ENCODE results near the gene BCAS4. TPM values are rescaled to one million over a fixed set of nuclear protein-coding genes. Genes with fewer than 3 reads are reported as not detected.
A peak's percentile ranks its signal among the peaks of the same experiment; 100 is the strongest.

The BCAS4 gene
- total and polyA plus RNA-seq, 8 donors: under 0.01 to 7.2 (median 2.2) TPM; not detected in 1

DNA sequence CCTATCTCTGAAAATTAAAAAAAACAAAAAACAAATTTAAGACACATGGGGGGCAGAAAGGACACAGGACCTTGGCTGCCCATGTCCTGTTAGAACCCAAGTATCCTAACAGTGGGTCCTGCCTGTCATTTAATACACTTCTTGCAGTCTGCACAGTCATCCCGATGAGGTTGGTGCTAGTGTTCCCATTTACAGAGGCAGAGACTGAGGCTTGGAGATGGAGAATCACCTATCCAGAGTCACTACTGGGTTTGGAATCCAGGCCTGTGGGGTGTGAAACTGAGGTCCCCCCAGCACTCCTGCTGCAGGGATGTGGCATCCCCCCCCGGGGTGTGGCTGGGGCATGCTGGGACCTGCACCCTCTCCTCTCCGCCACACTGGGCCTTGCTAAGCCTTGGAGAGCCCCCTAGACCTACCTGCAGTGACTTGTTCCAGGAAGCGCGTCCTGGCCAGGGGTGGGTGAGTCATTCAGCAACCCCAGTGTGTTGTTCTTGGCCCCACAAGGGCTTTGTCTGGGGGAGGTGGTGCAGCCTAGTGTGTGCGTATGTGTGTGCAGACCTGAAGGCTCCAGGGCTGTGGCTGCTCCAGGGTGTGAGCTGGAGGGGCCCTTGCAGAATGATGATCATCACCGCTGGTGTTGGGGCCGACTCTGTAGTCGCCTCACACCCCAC lies 49.7 kb downstream of the BCAS4 start:
- peaks cover 0 to 7% (median 4%) of the 10 kb centered on the region in 4 donors for H3K36me3 ChIP-seq
- H3K27ac ChIP-seq: no peak overlapping the region
- H3K27me3 ChIP-seq: no peaks in the 10 kb centered on the region
- 69 to 88% (median 80%) methylated on average over 9 of the region's 9 CpGs for WGBS, 5 donors
- intact Hi-C loops (cut with DNase I; ENCODE audit: low total_unique reads): no loop called here
- no peak overlapping the region for H3K4me3 ChIP-seq
- no peaks in the 10 kb centered on the region for H3K9me3 ChIP-seq
- DNase-seq: peak; percentile 36 to 77
- TF ChIP-seq, protein P1, sequence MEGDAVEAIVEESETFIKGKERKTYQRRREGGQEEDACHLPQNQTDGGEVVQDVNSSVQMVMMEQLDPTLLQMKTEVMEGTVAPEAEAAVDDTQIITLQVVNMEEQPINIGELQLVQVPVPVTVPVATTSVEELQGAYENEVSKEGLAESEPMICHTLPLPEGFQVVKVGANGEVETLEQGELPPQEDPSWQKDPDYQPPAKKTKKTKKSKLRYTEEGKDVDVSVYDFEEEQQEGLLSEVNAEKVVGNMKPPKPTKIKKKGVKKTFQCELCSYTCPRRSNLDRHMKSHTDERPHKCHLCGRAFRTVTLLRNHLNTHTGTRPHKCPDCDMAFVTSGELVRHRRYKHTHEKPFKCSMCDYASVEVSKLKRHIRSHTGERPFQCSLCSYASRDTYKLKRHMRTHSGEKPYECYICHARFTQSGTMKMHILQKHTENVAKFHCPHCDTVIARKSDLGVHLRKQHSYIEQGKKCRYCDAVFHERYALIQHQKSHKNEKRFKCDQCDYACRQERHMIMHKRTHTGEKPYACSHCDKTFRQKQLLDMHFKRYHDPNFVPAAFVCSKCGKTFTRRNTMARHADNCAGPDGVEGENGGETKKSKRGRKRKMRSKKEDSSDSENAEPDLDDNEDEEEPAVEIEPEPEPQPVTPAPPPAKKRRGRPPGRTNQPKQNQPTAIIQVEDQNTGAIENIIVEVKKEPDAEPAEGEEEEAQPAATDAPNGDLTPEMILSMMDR (IDR thresholded peaks at IDR 0.05): no peak
- TF ChIP-seq POLR2AphosphoS5 (IDR thresholded peaks at IDR 0.05) (no peak), EP300 (IDR thresholded peaks at IDR 0.05) (no peak), POLR2A (IDR thresholded peaks at IDR 0.05) (no peak)
- H3K4me1 ChIP-seq: peaks cover 13 to 31% (median 19%) of the 10 kb centered on the region in 4 donors

DNA sequence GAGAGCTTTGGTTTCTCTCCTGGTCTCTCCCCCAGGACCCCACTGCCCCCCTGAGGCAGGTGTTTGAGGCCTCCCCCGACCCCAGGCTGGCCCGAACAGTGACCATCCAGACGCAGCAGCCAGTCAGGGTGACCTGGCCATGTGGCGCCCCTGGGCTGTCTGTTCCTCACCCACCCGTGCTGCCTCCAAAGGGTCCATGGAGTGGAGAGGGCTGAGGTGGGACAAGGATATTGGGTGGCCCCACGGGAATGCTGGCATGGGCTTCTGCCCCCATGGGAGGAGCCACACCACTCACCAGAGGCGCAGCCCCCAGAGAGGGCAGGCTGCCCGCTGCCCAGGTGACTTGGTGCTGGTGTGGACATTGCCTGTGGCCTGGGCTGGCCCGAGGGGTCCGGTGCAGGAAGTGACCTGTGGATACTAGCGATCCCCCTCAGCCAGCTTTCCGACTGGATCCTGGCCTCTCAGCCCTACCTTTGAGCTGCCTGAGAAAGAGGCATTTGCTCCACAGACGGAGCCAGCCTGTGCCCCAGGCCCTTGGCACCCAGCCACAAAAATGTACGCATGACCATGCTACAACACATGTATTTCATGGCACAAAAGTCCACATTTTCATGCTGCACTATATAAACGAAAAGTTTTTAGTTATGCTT lies 50.8 kb downstream of the BCAS4 start:
- TF ChIP-seq POLR2AphosphoS5 (IDR thresholded peaks at IDR 0.05) (no peak), POLR2A (IDR thresholded peaks at IDR 0.05) (no peak), EP300 (IDR thresholded peaks at IDR 0.05) (no peak)
- TF ChIP-seq, protein P1 (IDR thresholded peaks at IDR 0.05): no peak
- WGBS, 5 donors: 87 to 94% (median 92%) methylated on average over 6 to 15 of the region's 15 CpGs
- Histone ChIP-seq H3K4me1 (peaks cover 13 to 31% (median 20%) of the 10 kb centered on the region in 4 donors), H3K4me3 (no peak overlapping the region), H3K27ac (no peak overlapping the region), H3K27me3 (no peaks in the 10 kb centered on the region), H3K9me3 (no peaks in the 10 kb centered on the region), H3K36me3 (peaks cover 0 to 7% (median 4%) of the 10 kb centered on the region in 4 donors)
- intact Hi-C loops (cut with DNase I; ENCODE audit: low total_unique reads): no loop called here
- DNase-seq: no peak

DNA sequence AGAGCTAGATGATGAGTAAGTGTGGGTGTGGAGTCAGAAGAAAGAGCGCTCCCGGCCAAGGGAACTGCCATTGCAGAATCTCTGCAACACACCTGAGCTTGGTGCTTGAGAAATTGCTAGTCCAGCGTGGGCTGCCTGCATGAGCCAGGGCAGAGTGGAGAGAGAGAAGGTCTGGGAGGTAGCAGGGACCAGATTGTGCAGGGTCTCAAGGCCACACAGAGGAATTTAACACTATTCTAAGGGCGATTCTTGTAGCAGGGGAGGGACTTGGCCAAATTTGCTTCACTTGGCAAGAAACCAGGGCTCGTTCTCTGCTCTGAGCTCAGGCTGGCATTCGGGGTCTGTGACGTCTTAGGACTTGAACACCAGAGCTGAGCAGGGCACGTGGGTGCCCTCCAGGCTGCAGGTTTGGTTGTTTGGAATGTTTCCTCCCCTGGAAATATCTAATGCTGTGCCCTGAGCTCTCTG lies 53.5 kb downstream of the BCAS4 start:
- intact Hi-C loops (cut with DNase I; ENCODE audit: low total_unique reads): no loop called here
- H3K4me1 ChIP-seq: peaks cover 13 to 32% (median 20%) of the 10 kb centered on the region in 4 donors
- H3K4me3 ChIP-seq: no peak overlapping the region
- 29 to 46% (median 37%) methylated on average over 8 of the region's 8 CpGs for WGBS, 5 donors
- H3K36me3 ChIP-seq: peaks cover 0 to 1% (median 0%) of the 10 kb centered on the region in 4 donors
- no peaks in the 10 kb centered on the region for H3K27me3 ChIP-seq
- H3K9me3 ChIP-seq: no peaks in the 10 kb centered on the region
- TF ChIP-seq EP300 (IDR thresholded peaks at IDR 0.05) (no peak), POLR2AphosphoS5 (IDR thresholded peaks at IDR 0.05) (no peak), POLR2A (IDR thresholded peaks at IDR 0.05) (no peak)
- TF ChIP-seq, protein P1 (IDR thresholded peaks at IDR 0.05): no peak
- peak overlapping the region in 4 of 5 donors; percentile 30 to 57 (median 48) for H3K27ac ChIP-seq
- peak; percentile 52 to 64 for DNase-seq

DNA sequence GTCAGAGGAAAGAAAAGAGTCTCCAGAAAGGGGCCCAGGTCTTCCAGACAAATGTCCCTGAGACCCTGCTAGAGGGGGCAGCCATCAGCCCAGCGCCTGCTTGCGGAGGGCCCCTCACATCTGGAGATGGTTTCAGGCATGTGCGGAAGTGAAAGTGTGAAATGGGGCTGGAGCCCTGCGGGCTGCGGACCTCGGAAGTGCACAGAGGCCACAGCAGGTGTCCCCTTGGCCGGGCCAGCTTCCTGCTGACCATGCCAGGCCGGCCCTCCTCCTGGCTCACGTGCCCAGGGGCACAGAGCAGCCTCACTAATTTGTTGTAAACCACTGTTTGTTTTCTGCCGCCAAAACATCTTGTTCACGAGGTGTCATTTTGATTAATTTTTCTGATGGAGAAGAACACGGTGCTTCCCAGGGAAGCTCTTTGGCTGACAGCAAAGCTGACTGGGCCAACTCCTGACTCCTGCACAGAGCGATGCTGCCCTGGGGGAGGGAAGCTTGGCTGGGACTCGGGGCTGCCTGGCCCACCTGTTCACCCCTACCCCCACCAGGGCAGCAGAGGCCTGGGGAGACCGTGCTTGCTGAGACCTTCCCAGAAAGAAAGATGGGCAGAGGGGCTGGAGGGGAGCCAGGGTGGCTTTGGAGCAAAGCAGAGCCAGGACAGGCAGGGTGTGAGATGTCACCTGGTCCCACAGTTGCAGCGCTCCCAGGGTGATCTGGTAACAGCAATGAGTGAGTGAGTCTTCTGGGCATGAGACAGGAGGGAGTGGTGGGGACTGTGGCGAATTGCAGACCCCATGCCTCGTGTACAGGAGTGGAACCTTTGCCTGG lies 54.2 kb downstream of the BCAS4 start:
- H3K9me3 ChIP-seq: no peaks in the 10 kb centered on the region
- H3K27ac ChIP-seq: peak overlapping the region in 4 of 5 donors; percentile 30 to 57 (median 48)
- peak; percentile 28 to 53 for DNase-seq
- WGBS, 5 donors: 33 to 50% (median 48%) methylated on average over 17 to 18 of the region's 18 CpGs
- no peaks in the 10 kb centered on the region for H3K36me3 ChIP-seq
- no peaks in the 10 kb centered on the region for H3K27me3 ChIP-seq
- H3K4me3 ChIP-seq: peak overlapping the region in 1 of 4 donors; percentile 12
- TF ChIP-seq POLR2A (IDR thresholded peaks at IDR 0.05) (no peak), POLR2AphosphoS5 (IDR thresholded peaks at IDR 0.05) (no peak), EP300 (IDR thresholded peaks at IDR 0.05) (no peak)
- TF ChIP-seq, protein P1 (IDR thresholded peaks at IDR 0.05): no peak
- intact Hi-C loops (cut with DNase I; ENCODE audit: low total_unique reads): no loop called here
- peaks cover 13 to 26% (median 17%) of the 10 kb centered on the region in 4 donors for H3K4me1 ChIP-seq
